Myocyte (in vitro differentiated cells): Measurements from ENCODE around the gene NR2C2. TPM values are rescaled to one million over a fixed set of nuclear protein-coding genes. Genes with fewer than 3 reads are reported as not detected.
A peak's percentile ranks its signal among the peaks of the same experiment; 100 is the strongest.

ENCODE experiments used
- DNase-seq: peaks from one replicate; pipeline ENCODE4 v3.0.0-alpha.2; 2012; ENCODE audit warnings: low read depth
- total RNA-seq: library from RNA; depleted of rRNA; stranded (reverse); fragments of >200 nt; gene quantifications from 2 replicates; pipeline ENCODE4 v1.2.3, GENCODE V29; 2014

Gene NR2C2
- total RNA-seq, 1 donor from 2014 or later: 25.5 TPM

DNA sequence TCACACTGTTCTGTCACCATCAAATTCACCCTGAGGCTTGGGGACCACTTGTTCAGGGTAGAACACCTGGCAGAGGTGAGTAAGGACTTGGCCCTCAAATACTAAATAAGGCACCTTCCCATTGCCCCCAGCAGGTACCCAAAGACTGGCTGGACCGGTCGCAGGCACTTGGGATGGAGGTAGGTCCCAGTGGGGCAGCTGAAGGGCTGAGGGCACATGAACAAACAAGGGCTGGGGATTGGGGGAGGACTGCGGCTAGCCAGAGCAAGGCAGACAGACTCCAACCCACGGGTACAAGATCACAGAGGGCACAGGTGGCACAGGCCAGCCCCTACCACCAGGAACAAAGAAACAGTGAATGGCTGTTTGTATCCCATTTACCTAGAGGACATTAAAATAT is 115.9 kb downstream of the NR2C2 start:
- no peak for DNase-seq

- no peak for DNase-seq
Measured at GRCh38 chr3:15063656-15064286, 116.4 kb downstream of the NR2C2 start.

- no peak for DNase-seq
Measured at GRCh38 chr3:15064299-15064834, 117.0 kb downstream of the NR2C2 start.

DNA sequence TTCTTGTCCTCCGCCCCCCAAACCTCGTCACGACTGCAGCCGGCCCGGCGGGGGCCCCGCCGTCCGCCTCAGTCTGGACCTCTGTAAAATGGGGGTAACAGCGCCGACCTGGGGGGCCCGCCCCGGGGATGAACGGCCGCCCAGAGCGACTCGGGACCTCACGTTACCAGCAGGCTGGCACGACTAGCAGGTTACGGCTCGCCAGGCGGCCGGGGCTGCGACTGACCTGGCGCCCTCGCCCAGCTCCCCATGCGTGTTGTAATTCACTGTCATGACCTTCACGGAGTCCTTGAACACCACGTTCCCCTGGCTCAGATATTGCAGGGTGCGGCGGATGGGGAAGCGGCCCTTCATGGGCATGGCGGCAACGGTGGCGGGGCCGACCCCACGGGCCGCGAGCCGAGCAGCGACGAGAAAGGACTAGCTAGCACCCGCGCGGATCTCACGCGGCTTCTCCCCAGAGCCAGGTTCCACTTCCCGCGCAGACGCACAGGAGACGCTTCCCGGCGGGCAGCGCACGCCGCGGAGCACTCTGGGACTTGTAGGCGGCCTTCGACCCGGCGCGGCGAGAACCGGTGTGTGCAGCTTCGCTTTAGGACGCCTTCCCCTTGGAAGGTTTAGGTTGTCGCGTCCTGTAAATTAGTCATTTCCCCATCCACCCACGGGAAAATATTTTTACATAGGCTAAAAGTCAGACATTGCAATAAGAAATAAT is 117.6 kb downstream of the NR2C2 start, which contains the start of gene MRPS25:
Gene MRPS25, minus strand, starts transcription at position 481 of the 715 bp plus-strand sequence. Its CDS starts 121 bp downstream, at position 360.
- DNase-seq: peak; percentile 93

- DNase-seq: no peak
Measured at GRCh38 chr3:15065550-15066007, 118.2 kb downstream of the NR2C2 start.

DNA sequence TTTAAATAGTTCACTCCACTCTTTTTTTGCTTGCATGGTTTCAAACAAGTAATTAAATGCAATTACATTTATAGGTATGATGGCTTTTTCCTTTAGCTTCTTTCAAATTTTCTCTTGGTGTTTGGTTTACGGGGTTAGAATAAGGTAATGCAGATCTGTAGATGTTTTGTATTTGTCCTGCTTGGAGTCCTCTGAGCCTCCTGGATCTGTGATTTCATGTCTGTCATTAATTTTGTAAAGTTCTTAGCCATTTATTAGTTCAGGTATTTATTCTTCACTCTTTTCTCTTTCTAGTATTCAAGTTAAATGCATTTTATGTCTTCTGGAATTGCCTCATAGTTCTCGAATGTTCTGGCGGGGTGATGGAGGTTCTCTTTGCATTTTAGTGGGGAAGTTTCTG is 119.1 kb downstream of the NR2C2 start:
- no peak for DNase-seq

- DNase-seq: peak; percentile 59
Measured at GRCh38 chr3:15069441-15069840, 122.1 kb downstream of the NR2C2 start.

GRCh38 chr3:15071699-15072098 is 124.3 kb downstream of the NR2C2 start:
- DNase-seq: no peak

DNA sequence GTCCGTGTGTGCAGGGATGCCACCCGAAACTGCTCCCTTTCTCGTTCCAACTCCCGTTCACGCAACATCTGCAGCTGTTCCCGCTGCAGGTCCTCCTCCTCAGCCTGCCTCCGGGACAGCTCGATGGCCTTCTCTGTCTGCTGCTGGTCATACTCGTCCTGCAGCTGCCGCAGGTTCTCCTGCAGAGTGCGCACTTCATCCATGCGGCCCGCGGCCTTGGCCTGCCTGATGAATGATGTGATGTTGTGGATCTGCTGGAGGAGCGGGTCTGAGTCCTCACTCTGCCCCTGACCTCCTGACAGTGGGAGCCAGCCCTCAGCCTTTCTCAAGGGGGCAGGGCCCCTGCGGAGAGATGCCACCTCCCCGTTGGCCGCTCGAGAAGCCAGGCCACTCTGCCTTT is 127.1 kb downstream of the NR2C2 start:
- no peak for DNase-seq

- DNase-seq: no peak
Measured at GRCh38 chr3:15079091-15079490, 131.7 kb downstream of the NR2C2 start.

GRCh38 chr3:15081960-15082664 is 134.7 kb downstream of the NR2C2 start:
- DNase-seq: peak; percentile 52

DNA sequence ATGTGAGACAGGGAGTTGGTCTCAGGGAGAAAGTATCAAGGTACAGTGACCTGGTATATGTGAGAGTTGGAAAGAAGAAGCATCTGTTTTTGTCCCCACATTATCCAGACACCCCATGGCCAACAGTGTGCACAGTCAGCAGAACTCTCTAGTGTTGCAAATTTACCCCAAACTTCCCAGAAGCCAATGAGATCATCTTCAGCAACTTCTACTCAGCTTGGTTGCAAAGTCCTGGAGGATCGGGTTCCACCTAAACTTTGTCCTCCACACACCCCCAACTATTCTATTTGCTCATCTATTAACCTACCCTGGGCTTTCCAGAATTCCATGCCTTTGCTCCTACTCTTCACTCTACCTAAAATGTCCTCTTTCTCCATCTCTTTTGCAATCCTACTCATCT is 135.9 kb downstream of the NR2C2 start:
- DNase-seq: no peak

- DNase-seq: no peak
Measured at GRCh38 chr3:15086263-15086662, 138.9 kb downstream of the NR2C2 start.

DNA sequence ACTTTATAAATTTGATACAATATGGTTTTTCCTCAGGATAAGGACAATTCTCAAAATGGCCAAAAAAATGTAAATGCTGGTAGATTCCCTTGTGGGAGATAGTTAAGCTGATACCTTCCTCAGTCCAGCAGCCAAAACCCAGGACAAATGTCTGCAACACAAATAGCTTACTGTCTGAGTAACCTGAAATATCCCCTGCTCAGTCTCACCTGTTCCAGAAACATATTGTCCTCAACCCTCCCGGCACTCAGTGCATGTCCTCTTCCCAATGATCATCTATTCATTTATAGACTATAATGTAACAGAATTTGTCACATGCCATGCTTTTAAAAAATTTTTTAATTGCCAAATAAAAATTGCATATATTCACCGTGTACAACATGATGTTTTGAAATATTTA is 139.3 kb downstream of the NR2C2 start:
- no peak for DNase-seq

DNA sequence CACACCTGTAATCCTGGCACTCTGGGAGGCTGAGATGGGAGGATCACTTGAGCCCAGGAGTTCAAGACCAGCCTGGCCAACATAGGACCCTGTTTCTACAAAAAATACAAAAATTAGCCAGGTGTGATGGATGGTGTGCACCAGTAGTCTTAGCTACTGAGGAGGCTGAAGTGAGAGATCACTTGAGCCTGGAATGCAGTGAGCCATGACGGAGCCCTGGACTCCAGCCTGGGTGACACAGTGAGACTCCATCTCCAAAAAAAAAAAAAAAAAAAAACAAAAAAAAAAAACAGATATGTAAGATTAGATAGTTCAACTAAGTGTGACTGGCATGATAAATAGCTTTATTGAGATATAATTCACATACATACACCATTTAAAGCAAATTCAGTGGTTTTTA is 141.8 kb downstream of the NR2C2 start:
- DNase-seq: no peak

DNA sequence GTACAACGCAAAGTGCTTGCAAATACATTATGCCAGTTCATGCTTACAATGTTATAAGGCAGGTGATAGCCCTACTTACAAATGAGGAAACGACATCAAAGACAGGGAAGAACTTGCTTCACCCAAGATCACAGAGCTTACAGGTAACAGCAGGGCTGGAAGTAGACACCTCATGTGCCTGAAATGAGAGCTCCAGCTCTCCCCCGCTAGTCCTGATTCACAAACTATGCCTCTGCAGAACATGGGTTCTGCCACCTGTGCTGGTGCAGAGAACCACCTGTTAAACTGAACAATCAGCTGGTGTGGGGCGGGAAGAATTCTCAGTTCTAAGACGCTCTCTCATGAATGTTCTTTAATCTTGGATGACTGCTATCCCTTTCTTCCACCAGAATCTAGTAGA is 144.2 kb downstream of the NR2C2 start:
- peak; percentile 31 for DNase-seq

DNA sequence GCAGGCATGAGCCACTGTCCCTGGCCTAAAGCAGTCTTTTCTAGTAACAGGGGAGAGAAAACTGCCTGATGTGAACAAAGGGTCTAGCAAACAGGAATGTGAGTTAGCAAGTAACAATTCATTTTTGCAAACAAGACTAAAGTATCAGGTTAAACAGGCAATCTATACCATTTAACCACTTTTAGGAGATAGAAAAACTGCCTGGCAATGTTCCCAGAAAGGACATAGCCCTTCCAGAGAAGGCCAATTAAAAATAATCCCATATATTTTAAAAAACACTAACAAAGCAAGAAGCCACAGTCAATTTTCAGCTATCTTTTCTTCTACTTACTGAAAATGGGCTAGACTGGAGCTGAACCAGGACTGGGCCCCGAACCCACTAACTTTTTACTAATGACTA is 145.3 kb downstream of the NR2C2 start:
- DNase-seq: no peak

- DNase-seq: no peak
Measured at GRCh38 chr3:15094187-15094875, 146.9 kb downstream of the NR2C2 start.

GRCh38 chr3:15096046-15096445 is 148.7 kb downstream of the NR2C2 start:
- DNase-seq: no peak

DNA sequence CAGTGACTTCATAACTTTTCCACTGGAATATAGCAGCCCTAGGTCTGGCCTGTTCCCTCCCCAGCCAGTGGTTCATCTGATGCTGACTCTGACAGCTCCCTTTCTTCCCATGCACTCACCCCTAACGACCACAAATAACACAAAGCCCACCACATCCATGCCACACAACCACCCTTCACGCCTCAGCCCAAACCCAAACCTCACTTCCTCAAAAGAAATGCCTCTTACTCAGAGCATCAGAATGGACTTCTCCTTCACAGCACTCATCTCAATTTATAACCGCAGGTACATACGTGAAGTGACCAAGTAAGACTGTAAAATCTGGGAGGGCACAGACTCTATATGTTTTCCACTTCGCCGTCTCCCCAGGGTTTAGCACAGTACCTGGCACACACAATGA is 150.5 kb downstream of the NR2C2 start:
- peak; percentile 50 for DNase-seq
